Naive thymus-derived CD4-positive, alpha-beta T cell (primary cell): ENCODE results near the gene APC. TPM values are rescaled to one million over a fixed set of nuclear protein-coding genes. Genes with fewer than 3 reads are reported as not detected.

Experiments
- ATAC-seq: fragments of 150-1000 bp; cut with Tn5 transposase; 2 replicates; pipeline ENCODE4 v1.10.0; 2021; ENCODE audit warnings: mild to moderate bottlenecking, moderate library complexity
- CTCF ChIA-PET: fragments of 350-600 bp; sonication (Branson Sonifier 250); formaldehyde crosslinking; loops from one replicate; lab custom pipeline; 2021; ENCODE audit warnings: antibody characterized with exemption; lab: Charles Lee
- POLR2A ChIA-PET: fragments of 350-600 bp; sonication (Branson Sonifier 250); formaldehyde crosslinking; loops from one replicate; lab custom pipeline; 2021; ENCODE audit warnings: antibody characterized with exemption, inconsistent platforms; lab: Charles Lee
- DNase-seq, 9 donors: peaks; one replicate each; pipeline versions ENCODE4 v3.0.0 to v3.0.0-alpha.2; 2020 to 2022; ENCODE audit warnings: mixed read lengths in 1 of 9
- H3K27ac ChIP-seq: one replicate; pipeline ENCODE4 v1.7.0; 2013; ENCODE audit warnings: mild to moderate bottlenecking, low read depth, low read length, moderate library complexity
- H3K27me3 ChIP-seq, 2 donors: one replicate each; pipeline ENCODE4 v1.7.0; 2013; ENCODE audit warnings: low read length in 2 of 2, mild to moderate bottlenecking in 2 of 2, moderate library complexity in 2 of 2; ENCODE audit not compliant: control insufficient read depth in 2 of 2, insufficient read depth in 2 of 2
- H3K36me3 ChIP-seq, 3 experiments: 1 replicate in 2 of 3; 2 replicates in 1 of 3; pipeline ENCODE4 v1.7.0; 2013; ENCODE audit warnings: low read length in 3 of 3, mild to moderate bottlenecking in 3 of 3, moderate library complexity in 1 of 3; ENCODE audit not compliant: insufficient read depth in 3 of 3, control insufficient read depth in 2 of 3
- H3K4me1 ChIP-seq, 2 donors: one replicate each; pipeline ENCODE4 v1.7.0; 2013; ENCODE audit warnings: low read length in 2 of 2, mild to moderate bottlenecking in 2 of 2, moderate library complexity in 1 of 2; ENCODE audit not compliant: control insufficient read depth in 2 of 2, insufficient read depth in 2 of 2
- H3K4me3 ChIP-seq: 2 replicates; pipeline ENCODE4 v1.7.0; 2013; ENCODE audit warnings: mild to moderate bottlenecking, low read length
- H3K9me3 ChIP-seq, 3 experiments: 1 replicate in 2 of 3; 2 replicates in 1 of 3; pipeline ENCODE4 v1.7.0; 2013; ENCODE audit warnings: low read length in 3 of 3; ENCODE audit not compliant: control insufficient read depth in 2 of 3
- H3K27ac Mint-ChIP-seq, 9 donors: one replicate each; pipeline ENCODE4 v1.8.0; 2020 to 2022; ENCODE audit warnings: mixed read lengths in 9 of 9, mild to moderate bottlenecking in 8 of 9, moderate library complexity in 5 of 9, inconsistent platforms in 2 of 9
- H3K27me3 Mint-ChIP-seq, 5 donors: one replicate each; pipeline ENCODE4 v1.8.0; 2021 to 2022; ENCODE audit warnings: mixed read lengths in 5 of 5, mild to moderate bottlenecking in 1 of 5
- H3K36me3 Mint-ChIP-seq, 5 donors: one replicate each; pipeline ENCODE4 v1.8.0; 2020 to 2022; ENCODE audit warnings: mixed read lengths in 5 of 5, mild to moderate bottlenecking in 3 of 5, inconsistent platforms in 1 of 5
- H3K4me1 Mint-ChIP-seq, 7 donors: one replicate each; pipeline ENCODE4 v1.8.0; 2020 to 2022; ENCODE audit warnings: mixed read lengths in 7 of 7, mild to moderate bottlenecking in 3 of 7, inconsistent platforms in 1 of 7
- H3K4me3 Mint-ChIP-seq, 10 donors: one replicate each; pipeline ENCODE4 v1.8.0; 2020 to 2022; ENCODE audit warnings: mild to moderate bottlenecking in 10 of 10, mixed read lengths in 10 of 10, moderate library complexity in 6 of 10, inconsistent platforms in 2 of 10
- H3K9me3 Mint-ChIP-seq, 11 donors: one replicate each; pipeline ENCODE4 v1.8.0; 2020 to 2022; ENCODE audit warnings: mixed read lengths in 11 of 11, mild to moderate bottlenecking in 4 of 11, inconsistent platforms in 1 of 11, moderate library complexity in 1 of 11
- intact Hi-C, 2 donors: fragments of 100-400 bp; cut with micrococcal nuclease; formaldehyde crosslinking; loops; one replicate each; pipeline ENCODE4 v1.15.1; 2023
- polyA plus RNA-seq, 2 donors: library from polyadenylated mRNA; unstranded; fragments of 300-500 nt; fragmentation: Illumina TruSeq; gene quantifications; one replicate each; pipeline ENCODE4 v1.2.3, GENCODE V29; 2021
- total RNA-seq, 6 experiments: library from RNA in 5 of 6; stranded (reverse) in 5 of 6; gene quantifications; 1 replicate in 5 of 6; 2 replicates in 1 of 6; pipeline ENCODE4 v1.2.3 and lab custom pipeline; 2021 to 2026

APC gene
- total and polyA plus RNA-seq, 7 experiments from 2014 or later, result 18.8 to 53.2 (median 34.5) TPM

- ChIA-PET CTCF (interaction anchor here (0.6 kb wide), 1 partner anchor 29 kb away, joined by 3 read pairs; no protein-coding TSS in a partner anchor), POLR2A (interaction anchor here (0.7 kb wide), 1 partner anchor 113 kb away, joined by 3 read pairs; the partner anchor contains the start of gene DCP2)
- H3K9me3 ChIP-seq, result no peaks in the 10 kb centered on the region
- H3K27me3 ChIP-seq, result no peaks in the 10 kb centered on the region
- Mint-ChIP-seq H3K27me3 (no peaks in the 10 kb centered on the region), H3K4me1 (peaks cover 14 to 50% (median 41%) of the 10 kb centered on the region in 7 donors), H3K27ac (peak overlapping the region in 6 of 9 donors; percentile 36 to 97 (median 68)), H3K36me3 (peaks cover 4 to 27% (median 8%) of the 10 kb centered on the region in 5 donors), H3K4me3 (peak overlapping the region; percentile 31 to 97 (median 92)), H3K9me3 (no peaks in the 10 kb centered on the region)
- ATAC-seq (no peak), DNase-seq (no peak)
- H3K4me1 ChIP-seq, result peaks cover 19% of the 10 kb centered on the region in 2 donors
- intact Hi-C loops, result loop anchor here (5.0 kb wide), 3 partner anchors 159 to 1106 kb away; partner anchors contain the start of gene NREP (in 1 of the 2)
- H3K27ac ChIP-seq, result no peak overlapping the region
- no peak overlapping the region for H3K4me3 ChIP-seq
- peaks cover 0 to 38% (median 14%) of the 10 kb centered on the region in 3 experiments for H3K36me3 ChIP-seq
Observed at GRCh38 chr5:112863549-112863948, 125.9 kb downstream of the APC start.

- ATAC-seq (no peak), DNase-seq (no peak)
- Mint-ChIP-seq H3K9me3 (no peaks in the 10 kb centered on the region), H3K4me1 (peaks cover 26 to 65% (median 48%) of the 10 kb centered on the region in 7 donors), H3K4me3 (no peak overlapping the region), H3K27ac (no peak overlapping the region), H3K27me3 (no peaks in the 10 kb centered on the region), H3K36me3 (peaks cover 0 to 33% (median 15%) of the 10 kb centered on the region in 5 donors)
- Histone ChIP-seq H3K9me3 (no peaks in the 10 kb centered on the region), H3K27ac (no peak overlapping the region), H3K4me1 (peaks cover 19% of the 10 kb centered on the region in 2 donors), H3K27me3 (no peaks in the 10 kb centered on the region), H3K4me3 (no peak overlapping the region), H3K36me3 (peaks cover 0 to 50% (median 14%) of the 10 kb centered on the region in 3 experiments)
- ChIA-PET CTCF (interaction anchor here (1.6 kb wide), 1 partner anchor 17 kb away, joined by 4 read pairs; no protein-coding TSS in a partner anchor), POLR2A (interaction anchor here (0.6 kb wide), 1 partner anchor 534 kb away, joined by 3 read pairs; no protein-coding TSS in a partner anchor)
- intact Hi-C loops, result no loop called here
Observed at GRCh38 chr5:112865128-112865527, 127.4 kb downstream of the APC start.

DNA sequence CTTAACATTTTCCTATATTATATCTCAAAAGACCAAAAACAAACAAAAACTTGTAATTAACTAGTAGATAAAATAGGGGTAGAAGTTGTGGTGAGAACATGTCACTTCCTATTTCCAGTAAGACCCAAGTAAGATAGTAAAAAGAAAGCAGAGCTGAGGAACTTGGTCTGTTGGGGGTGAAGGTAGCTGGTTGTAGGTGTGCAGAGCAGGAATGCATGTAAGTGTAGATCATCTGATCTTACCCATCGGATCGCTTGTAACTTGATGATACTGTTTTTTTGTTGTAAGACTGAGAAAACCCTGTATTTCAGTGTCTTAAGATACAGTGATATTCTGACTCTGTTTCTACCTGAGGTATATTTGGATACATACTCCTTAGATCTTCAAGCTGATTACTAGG is 129.1 kb downstream of the APC start:
- Histone ChIP-seq H3K27me3 (no peaks in the 10 kb centered on the region), H3K4me1 (peaks cover 15 to 18% of the 10 kb centered on the region in 2 donors), H3K9me3 (no peaks in the 10 kb centered on the region), H3K4me3 (no peak overlapping the region), H3K36me3 (peaks cover 0 to 54% (median 14%) of the 10 kb centered on the region in 3 experiments), H3K27ac (no peak overlapping the region)
- Mint-ChIP-seq H3K27me3 (no peaks in the 10 kb centered on the region), H3K36me3 (peaks cover 0 to 42% (median 22%) of the 10 kb centered on the region in 5 donors), H3K9me3 (no peaks in the 10 kb centered on the region), H3K4me1 (peaks cover 26 to 67% (median 39%) of the 10 kb centered on the region in 7 donors), H3K4me3 (peak overlapping the region in 1 of 10 donors; percentile 53), H3K27ac (peak overlapping the region in 5 of 9 donors; percentile 10 to 82 (median 55))
- ChIA-PET CTCF (interaction anchor here (1.6 kb wide), 1 partner anchor 18 kb away, joined by 4 read pairs; no protein-coding TSS in a partner anchor), POLR2A (interaction anchor here (1.0 to 1.2 kb wide), 2 partner anchors 19 to 21 kb away, joined by 3 read pairs; no protein-coding TSS in a partner anchor)
- no peak for ATAC-seq
- DNase-seq, result no peak
- intact Hi-C loops, result no loop called here

- Histone ChIP-seq H3K27ac (no peak overlapping the region), H3K27me3 (no peaks in the 10 kb centered on the region), H3K9me3 (no peaks in the 10 kb centered on the region), H3K4me3 (no peak overlapping the region), H3K36me3 (peaks cover 0 to 54% (median 14%) of the 10 kb centered on the region in 3 experiments), H3K4me1 (peaks cover 9 to 11% of the 10 kb centered on the region in 2 donors)
- Mint-ChIP-seq H3K4me1 (peaks cover 23 to 60% (median 38%) of the 10 kb centered on the region in 7 donors), H3K27me3 (no peaks in the 10 kb centered on the region), H3K36me3 (peaks cover 0 to 42% (median 22%) of the 10 kb centered on the region in 5 donors), H3K9me3 (no peaks in the 10 kb centered on the region), H3K4me3 (no peak overlapping the region), H3K27ac (peak overlapping the region in 7 of 9 donors; percentile 10 to 82 (median 33))
- ChIA-PET CTCF (no interaction called here), POLR2A (interaction anchor here (0.8 to 1.2 kb wide), 2 partner anchors 18 to 109 kb away, joined by 3 to 4 read pairs; partner anchors contain the start of gene DCP2)
- no peak for DNase-seq
- ATAC-seq, result no peak
- intact Hi-C loops, result no loop called here
Observed at GRCh38 chr5:112867411-112867810, 129.7 kb downstream of the APC start.

GRCh38 chr5:112869948-112870347 is 132.3 kb downstream of the APC start:
- H3K4me3 ChIP-seq, result no peak overlapping the region
- ChIA-PET CTCF (no interaction called here), POLR2A (interaction anchor here (1.2 kb wide), 1 partner anchor 9 kb away, joined by 6 read pairs; the partner anchor contains the start of gene SRP19)
- DNase-seq (no peak), ATAC-seq (no peak)
- intact Hi-C loops, result loop anchor here in 1 of 2 donors (1.0 kb wide), 1 partner anchor 8 kb away; no protein-coding TSS in a partner anchor
- Mint-ChIP-seq H3K4me1 (peaks cover 21 to 62% (median 28%) of the 10 kb centered on the region in 7 donors), H3K9me3 (no peaks in the 10 kb centered on the region), H3K27me3 (no peaks in the 10 kb centered on the region), H3K27ac (peak overlapping the region in 5 of 9 donors; percentile 25 to 74 (median 65)), H3K36me3 (peaks cover 0 to 40% (median 29%) of the 10 kb centered on the region in 5 donors), H3K4me3 (peak overlapping the region in 1 of 10 donors; percentile 24)
- H3K9me3 ChIP-seq, result no peaks in the 10 kb centered on the region
- H3K4me1 ChIP-seq, result no peaks in the 10 kb centered on the region
- H3K36me3 ChIP-seq, result peaks cover 0 to 36% (median 10%) of the 10 kb centered on the region in 3 experiments
- H3K27me3 ChIP-seq, result no peaks in the 10 kb centered on the region
- no peak overlapping the region for H3K27ac ChIP-seq

GRCh38 chr5:112870966-112871365 is 133.3 kb downstream of the APC start:
- POLR2A ChIA-PET, result no interaction called here

More at GRCh38 chr5:112870966-112871365, 133.3 kb downstream of the APC start:
- Histone ChIP-seq H3K4me1 (no peaks in the 10 kb centered on the region), H3K4me3 (no peak overlapping the region), H3K27ac (no peak overlapping the region), H3K36me3 (peaks cover 0 to 33% (median 10%) of the 10 kb centered on the region in 3 experiments), H3K27me3 (no peaks in the 10 kb centered on the region), H3K9me3 (no peaks in the 10 kb centered on the region)
- no peak overlapping the region for H3K4me3 Mint-ChIP-seq
- CTCF ChIA-PET, result interaction anchor here (0.6 kb wide), 1 partner anchor 17 kb away, joined by 3 read pairs; no protein-coding TSS in a partner anchor
- no peak for ATAC-seq
- H3K27me3 Mint-ChIP-seq, result no peaks in the 10 kb centered on the region
- DNase-seq, result no peak
- peaks cover 21 to 62% (median 28%) of the 10 kb centered on the region in 7 donors for H3K4me1 Mint-ChIP-seq
- H3K27ac Mint-ChIP-seq, result peak overlapping the region in 1 of 9 donors; percentile 6
- no peaks in the 10 kb centered on the region for H3K9me3 Mint-ChIP-seq
- peaks cover 0 to 40% (median 29%) of the 10 kb centered on the region in 5 donors for H3K36me3 Mint-ChIP-seq
- intact Hi-C loops, result no loop called here
